ENCODE results near the gene CEP112. TPM values are rescaled to one million over a fixed set of nuclear protein-coding genes. Genes with fewer than 3 reads are reported as not detected.

Gene CEP112
- total and polyA plus RNA-seq, 8 donors, result 8.4 to 11.4 (median 9.8) TPM

DNA sequence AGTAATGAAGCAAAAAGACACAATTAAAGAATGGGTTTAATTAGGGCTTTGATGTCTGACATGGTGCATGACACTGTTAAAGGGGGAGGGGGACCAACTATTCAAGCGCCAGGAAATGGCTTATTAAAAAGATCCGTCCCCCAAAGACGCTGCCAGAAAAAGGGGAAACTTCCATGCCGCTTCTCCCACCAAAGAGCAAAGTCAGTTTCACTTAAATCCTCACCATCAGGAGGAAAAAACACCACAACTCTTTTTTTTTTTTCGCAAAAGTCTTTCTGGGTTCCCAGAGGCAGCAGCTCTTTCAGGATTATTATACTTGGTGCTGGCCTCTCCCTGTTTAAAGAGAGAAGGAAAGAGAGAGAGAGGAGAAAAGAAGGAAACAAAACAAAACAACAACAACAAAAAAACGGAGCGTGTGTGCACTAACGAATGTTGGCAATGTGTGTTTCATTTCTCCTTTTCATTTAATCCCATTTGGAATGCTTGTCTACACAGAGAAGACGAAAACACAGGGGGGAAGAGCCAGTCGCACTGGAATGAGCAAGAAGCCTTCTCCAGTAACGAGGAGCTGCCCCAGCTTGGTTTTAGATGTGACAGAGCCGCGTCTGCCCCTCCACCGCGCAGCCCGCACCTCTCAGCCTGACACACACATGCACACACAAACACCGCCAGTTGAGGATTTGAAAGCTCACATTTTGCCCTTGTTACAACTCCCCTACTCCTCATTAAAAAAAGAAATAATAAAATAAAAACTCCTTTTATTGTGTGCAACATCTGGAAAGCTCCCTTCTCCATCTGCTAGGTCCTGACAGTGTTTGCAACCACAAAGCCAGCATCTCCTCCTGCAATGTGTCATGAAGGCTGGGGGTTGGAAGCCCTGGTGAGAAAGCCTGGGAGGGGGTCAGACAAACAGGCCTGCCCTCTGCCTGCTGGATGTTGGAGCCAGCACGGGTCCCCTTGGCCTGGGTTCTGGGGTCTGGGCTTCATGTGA, 597.8 kb downstream of the CEP112 start:
- WGBS, 2 donors, result 78 to 79% methylated on average over 18 of the region's 18 CpGs
- Histone ChIP-seq H3K36me3 (no peaks in the 10 kb centered on the region), H3K4me1 (no peaks in the 10 kb centered on the region), H3K27me3 (no peaks in the 10 kb centered on the region), H3K4me3 (no peak overlapping the region), H3K27ac (no peak overlapping the region), H3K9me3 (no peaks in the 10 kb centered on the region)
- FAIRE-seq, result no peak
- intact Hi-C loops (cut with DNase I), result no loop called here
- TF ChIP-seq, protein P1, sequence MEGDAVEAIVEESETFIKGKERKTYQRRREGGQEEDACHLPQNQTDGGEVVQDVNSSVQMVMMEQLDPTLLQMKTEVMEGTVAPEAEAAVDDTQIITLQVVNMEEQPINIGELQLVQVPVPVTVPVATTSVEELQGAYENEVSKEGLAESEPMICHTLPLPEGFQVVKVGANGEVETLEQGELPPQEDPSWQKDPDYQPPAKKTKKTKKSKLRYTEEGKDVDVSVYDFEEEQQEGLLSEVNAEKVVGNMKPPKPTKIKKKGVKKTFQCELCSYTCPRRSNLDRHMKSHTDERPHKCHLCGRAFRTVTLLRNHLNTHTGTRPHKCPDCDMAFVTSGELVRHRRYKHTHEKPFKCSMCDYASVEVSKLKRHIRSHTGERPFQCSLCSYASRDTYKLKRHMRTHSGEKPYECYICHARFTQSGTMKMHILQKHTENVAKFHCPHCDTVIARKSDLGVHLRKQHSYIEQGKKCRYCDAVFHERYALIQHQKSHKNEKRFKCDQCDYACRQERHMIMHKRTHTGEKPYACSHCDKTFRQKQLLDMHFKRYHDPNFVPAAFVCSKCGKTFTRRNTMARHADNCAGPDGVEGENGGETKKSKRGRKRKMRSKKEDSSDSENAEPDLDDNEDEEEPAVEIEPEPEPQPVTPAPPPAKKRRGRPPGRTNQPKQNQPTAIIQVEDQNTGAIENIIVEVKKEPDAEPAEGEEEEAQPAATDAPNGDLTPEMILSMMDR (IDR thresholded peaks at IDR 0.05), result no peak
- ATAC-seq, result peak in 1 of 4 donors; percentile 38
- DNase-seq, result no peak

DNA sequence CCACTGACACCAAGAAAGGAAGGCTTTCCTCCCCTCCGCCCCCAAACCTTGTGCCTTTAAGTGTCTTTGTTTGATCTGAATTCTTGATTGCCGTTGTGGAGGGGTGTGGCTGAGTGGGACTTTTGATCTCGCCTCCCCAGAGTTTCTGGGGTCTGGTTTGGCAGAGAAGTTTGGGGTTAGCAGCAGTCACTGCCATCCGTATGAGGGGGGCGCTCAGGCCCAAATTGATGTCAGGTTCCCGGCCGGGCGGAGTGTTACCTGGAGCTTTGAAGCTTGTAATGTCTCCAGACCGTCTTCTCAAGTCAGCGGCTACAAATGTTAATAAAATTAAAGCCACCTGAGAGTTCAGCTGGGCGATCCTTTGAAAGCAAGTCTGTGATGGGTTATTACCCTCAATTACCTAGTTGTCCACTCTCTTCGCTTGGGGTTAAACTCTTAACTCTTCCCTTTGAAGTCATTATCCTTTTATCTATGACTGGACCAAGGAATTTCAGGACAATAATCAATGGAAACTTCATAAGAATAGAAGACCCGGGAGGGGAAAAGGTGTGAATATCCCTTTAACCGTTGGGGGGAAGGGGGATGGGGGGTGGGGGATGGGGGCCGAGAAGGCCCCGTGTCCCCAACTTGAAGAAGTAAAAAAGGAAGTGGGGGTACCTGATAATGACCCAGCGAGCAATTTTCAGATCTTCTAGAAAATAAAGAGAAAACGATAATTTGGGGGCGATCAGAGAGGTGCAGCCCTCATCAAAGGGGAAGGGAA, 598.7 kb downstream of the CEP112 start:
- Histone ChIP-seq H3K27me3 (no peaks in the 10 kb centered on the region), H3K27ac (no peak overlapping the region), H3K4me3 (no peak overlapping the region), H3K4me1 (peaks cover 0 to 6% (median 0%) of the 10 kb centered on the region in 3 donors), H3K36me3 (no peaks in the 10 kb centered on the region), H3K9me3 (no peaks in the 10 kb centered on the region)
- ATAC-seq, result no peak
- 81 to 86% methylated on average over 19 of the region's 19 CpGs for WGBS, 2 donors
- no peak for FAIRE-seq
- DNase-seq, result no peak
- TF ChIP-seq, protein P1 (IDR thresholded peaks at IDR 0.05), result no peak
- intact Hi-C loops (cut with DNase I), result no loop called here

DNA sequence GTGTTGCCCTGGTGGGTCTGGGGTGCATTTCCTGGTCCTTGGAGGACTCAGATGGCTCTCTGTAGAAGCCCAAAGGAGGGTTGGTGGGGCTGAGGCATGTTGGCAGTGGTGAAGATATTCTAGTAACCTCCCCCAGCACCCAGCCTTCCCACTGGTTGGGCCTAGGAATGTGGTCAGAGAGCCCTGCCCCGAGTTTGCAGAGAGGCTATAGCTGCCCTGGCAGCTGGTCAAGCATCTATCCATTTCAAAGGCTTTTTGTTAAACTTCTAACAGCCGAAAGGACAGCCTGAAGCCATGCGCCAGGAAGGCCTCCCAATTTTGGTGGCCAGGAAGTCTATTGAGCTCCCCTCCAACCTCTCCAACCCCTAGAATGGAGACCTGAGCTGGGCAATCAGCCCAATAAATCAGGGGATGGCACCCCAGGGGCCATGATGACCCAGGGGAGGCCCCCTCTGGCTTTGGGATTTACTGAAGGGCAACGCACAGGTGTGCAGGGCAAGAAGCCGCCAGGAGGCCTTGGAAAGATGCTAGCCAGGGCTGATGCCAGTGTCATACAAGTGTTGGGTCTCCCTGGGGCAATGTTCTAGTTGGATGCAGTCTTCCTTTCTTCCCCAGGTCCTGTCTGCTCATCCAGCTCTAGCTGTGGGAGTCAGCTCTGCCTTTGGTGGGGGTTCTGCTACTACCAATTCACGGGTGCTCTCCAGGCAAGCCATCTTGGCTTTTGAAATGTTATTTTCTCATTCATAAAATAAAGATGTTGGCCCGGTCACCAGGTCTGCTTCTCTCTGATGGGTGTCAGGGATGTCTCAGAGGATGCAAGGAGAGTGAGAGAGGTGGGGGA, 599.6 kb downstream of the CEP112 start:
- H3K9me3 ChIP-seq, result no peaks in the 10 kb centered on the region
- H3K27ac ChIP-seq, result no peak overlapping the region
- H3K36me3 ChIP-seq, result no peaks in the 10 kb centered on the region
- FAIRE-seq, result no peak
- TF ChIP-seq, protein P1 (IDR thresholded peaks at IDR 0.05), result no peak
- H3K4me3 ChIP-seq, result no peak overlapping the region
- H3K4me1 ChIP-seq, result peaks cover 0 to 6% (median 0%) of the 10 kb centered on the region in 3 donors
- 89% methylated on average over 7 of the region's 7 CpGs for WGBS, 2 donors
- no peak for DNase-seq
- intact Hi-C loops (cut with DNase I), result no loop called here
- ATAC-seq, result no peak
- H3K27me3 ChIP-seq, result no peaks in the 10 kb centered on the region

DNA sequence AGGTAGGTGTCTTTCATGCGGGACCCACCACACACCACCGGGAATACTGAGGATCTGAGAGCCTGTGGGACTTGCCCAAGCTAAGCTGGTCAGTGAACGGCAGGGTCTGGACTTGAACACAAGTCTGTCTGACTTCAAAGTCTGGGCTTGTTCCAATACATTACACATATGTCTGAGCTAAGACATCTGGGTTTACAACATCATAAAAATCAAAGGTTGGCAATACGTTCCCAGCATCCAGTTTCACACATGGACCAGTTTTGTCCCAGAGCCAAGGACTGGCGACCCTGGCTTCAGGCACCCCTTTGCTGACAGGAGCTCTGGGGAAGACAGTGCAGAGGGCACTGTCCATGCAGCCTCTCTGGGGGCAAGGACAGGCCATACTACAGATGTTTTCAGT, 602.6 kb downstream of the CEP112 start:
- no peaks in the 10 kb centered on the region for H3K36me3 ChIP-seq
- peaks cover 3 to 13% (median 9%) of the 10 kb centered on the region in 3 donors for H3K4me1 ChIP-seq
- TF ChIP-seq, protein P1 (IDR thresholded peaks at IDR 0.05), result no peak
- intact Hi-C loops (cut with DNase I), result no loop called here
- no peak overlapping the region for H3K4me3 ChIP-seq
- no peak overlapping the region for H3K27ac ChIP-seq
- no peaks in the 10 kb centered on the region for H3K27me3 ChIP-seq
- no peaks in the 10 kb centered on the region for H3K9me3 ChIP-seq
- WGBS, 2 donors, result 92 to 96% methylated on average over 5 of the region's 5 CpGs
- DNase-seq (no peak), FAIRE-seq (no peak), ATAC-seq (no peak)
